CD4-positive, alpha-beta T cell treated with Interleukin-4 for 1 hour (primary cell): ENCODE measurements around the gene ERC2.

Experiments
- DNase-seq, 2 donors: peaks; one replicate each; pipeline ENCODE4 v3.0.0-alpha.2; 2020 to 2022

ERC2 gene

DNA sequence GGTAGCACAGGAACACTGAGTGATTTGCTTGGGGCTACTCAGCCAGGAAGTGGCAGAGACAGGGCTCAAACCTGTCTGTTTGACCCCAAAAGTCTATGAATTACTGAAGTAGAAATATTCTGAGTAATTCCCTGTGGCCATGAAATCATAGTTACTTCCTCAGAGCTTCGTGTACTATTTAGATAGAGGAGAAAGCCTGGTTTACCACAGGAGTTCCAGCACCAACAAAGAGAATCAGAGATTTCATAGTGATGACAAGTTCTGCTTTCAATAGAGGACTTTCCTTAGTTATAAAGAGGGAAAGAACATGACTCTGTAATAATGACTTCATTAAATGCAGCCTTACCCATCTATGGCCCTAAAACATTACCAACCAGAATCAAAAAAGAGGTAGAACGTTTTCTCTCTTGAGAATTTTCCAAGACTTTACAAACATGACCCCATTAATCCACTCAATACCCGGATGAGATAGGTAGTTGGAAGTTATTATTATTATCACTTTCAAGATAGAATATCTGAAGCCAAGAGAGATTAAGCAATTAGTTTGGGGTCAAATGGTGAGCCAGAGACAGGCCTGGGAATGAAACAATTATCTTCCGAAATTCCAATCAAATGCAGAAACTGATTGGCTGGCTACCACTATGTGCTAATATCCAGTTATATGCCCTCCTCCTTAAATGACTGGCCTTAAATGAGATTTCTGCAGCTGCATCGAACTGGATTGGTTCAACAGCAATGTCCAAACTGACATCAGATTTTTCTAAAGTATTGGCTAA, 967.5 kb downstream of the ERC2 start:
- no peak for DNase-seq

GRCh38 chr3:55498520-55498919, 969.7 kb downstream of the ERC2 start:
- DNase-seq: no peak

- DNase-seq: no peak
Measured at GRCh38 chr3:55497250-55497649, 971.0 kb downstream of the ERC2 start.

DNA sequence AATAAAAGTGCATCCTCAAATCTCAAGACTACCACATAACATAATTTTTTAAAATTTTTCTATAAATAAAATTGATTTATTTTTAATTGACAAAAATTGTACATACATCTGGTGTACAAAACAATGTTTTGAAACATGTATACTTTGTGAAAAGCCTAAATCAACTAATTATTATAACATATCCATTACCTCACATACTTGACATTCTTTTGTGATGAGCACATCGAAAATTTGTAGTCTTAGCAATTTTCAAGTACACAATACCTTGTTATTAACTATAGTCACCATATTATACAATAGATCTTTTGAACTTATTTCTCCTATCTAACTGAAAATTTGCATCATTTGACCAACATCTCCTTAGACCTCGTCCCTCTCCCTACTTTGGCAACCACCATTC, 973.3 kb downstream of the ERC2 start:
- no peak for DNase-seq

DNA sequence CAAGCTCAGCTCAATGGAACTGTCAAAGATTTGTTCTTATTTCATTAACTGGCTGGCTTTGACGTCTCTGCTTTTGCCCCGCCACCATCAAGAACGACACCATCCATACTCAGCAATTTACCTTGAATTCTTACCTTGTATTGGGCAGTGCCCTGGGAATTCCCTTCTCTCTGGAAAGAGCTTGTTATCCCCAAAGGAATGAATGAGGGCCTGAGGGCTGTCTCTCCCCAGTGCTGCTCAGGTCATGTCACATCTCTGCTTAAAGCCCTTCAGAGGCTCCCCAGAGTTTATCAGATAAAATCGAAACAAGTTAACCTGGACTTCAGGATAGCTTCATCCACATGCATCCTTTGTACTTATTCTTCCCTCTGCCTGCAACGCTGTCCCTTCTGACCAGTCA, 975.3 kb downstream of the ERC2 start:
- DNase-seq: no peak

DNA sequence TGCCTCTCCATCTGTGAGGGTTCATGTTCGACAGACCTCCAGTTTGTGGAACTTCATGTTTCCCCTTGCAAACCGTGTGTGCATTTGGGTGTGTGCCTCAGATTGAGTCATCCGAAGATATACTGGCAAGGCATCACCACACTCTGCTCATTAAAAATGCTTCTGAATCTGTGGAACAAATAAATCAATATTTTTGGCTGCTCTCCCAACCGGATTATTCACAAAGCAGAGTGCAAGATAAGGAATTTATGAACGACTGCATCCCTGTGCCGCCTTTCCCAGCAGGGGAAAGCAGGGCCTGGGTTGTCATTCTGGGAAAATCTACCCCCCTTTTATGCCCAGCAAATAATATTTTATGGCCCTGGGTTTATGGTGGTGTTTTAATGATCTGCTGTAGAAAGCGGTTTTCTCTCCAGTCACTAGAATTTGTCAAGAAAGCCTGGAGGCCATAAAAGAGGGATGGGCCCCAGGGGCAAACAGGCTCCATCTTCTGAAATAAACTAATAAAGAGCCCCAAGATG, 976.9 kb downstream of the ERC2 start:
- DNase-seq: no peak

DNA sequence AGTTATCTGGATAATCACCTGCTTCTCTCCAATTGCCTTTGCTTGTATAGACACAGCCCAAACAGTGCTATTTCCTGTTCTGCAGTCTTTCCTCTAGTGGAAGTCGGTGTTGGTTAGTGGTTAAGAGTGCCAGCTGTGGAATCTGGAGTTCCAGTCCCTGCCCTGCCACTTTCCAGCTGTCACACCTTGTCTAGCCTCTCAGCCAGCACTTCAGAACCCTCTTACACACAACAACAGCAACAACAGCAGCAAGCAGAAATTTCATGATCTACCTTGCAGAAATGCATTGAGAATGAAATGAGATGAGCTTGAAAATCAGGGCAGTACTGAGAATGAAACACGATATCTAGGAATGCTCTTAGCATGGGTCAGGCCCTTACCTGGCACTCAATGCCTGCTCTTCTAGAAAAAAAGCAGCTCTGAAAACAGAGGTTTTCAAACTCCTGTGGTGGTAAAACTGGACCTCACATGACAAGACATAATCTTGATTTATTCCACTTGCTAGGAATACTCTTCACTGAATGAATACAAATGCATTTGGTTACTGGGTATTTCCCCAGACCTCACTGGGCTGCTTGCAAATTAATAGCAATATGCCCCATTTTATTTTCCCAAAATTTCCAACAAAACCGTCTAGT, 977.9 kb downstream of the ERC2 start:
- DNase-seq: no peak

- DNase-seq: no peak
Measured at GRCh38 chr3:55489798-55490132, 978.5 kb downstream of the ERC2 start.

GRCh38 chr3:55488398-55489055, 979.7 kb downstream of the ERC2 start:
- peak in 1 of 2 donors; percentile 19 for DNase-seq

DNA sequence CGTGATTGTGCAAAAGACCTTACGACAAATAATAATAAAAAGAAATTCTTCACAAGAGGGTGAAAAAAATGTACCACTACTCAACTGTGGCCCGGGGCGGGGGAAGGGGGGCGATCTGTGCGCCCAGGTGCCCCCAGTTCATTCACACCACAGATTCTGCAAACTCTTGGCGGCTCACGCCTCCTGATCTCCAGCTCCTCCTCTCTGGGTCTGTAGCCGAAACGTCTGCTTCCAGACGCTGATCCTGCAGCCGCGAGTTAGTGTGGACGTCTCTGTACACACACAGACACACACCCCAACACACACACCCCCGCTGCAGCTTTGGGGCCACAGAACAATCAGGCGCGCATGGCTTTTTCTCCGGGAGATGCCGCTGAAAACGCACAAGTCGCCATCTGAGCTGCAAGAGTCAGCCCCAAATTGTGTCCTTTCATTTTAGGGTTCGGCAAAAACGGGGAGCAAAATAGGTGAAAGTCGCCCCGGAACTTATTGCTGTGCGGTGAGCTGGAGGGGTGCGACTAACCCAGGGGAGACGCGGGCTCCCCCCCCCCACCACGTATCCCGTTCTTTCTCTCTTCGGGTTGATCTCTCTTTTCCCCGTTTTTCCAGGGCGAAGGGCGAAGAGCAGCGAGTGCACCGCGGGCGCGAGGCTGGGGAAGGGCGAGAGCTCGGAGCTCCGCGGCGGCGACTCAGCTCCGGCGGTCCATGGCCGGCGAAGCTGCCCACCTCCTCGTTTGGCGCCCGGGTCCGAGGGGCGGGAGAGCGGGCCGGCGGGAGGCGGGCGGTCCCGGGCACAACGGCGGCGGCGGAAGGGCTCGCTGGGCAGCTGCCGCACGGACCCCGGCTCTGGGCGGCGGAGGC, 980.7 kb downstream of the ERC2 start:
- no peak for DNase-seq

GRCh38 chr3:55486857-55487380, 981.3 kb downstream of the ERC2 start, which contains the start of gene WNT5A:
TSS of gene WNT5A (minus strand) at chr3:55487306. CDS start at chr3:55486985, 321 bp downstream.
- DNase-seq: no peak

DNA sequence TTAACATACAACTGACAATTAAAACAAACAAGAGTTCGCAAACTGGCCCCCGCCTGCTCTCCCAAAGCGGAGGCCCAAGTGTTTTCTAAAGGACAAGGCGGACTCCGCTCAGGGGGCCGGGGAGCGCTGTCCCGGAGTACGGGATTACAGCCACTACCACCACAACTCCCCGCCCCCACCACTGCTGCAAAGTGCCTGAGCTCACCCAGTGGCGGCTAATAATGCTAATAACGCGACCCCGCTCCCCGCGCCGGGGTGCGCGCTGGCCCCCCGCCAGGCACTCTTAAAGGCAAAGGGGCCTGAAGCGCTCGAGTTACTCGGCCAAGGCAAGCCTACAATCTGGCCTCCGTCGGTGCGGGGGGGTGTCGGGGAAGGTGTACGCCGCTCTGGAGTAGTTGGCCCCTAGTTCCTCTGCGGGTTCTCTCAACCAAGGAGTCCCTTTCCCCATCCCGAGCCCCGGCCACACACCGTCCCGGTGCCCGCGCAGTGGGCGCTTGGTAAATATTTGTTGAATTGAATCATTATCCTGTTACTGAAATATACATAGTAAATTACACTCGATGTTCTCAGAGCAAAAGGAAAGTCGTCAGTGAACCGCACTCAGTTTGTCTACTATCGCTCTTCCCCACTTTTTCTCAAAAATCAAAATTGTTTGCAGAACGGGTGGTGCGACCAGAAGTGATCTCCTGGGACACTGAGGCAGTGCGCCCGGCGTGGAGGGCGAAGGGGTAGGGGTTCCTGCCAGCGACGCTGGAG, 982.0 kb downstream of the ERC2 start:
- no peak for DNase-seq

GRCh38 chr3:55484801-55485791, 983.2 kb downstream of the ERC2 start:
- peak; percentile 1 to 36 for DNase-seq

- no peak for DNase-seq
Measured at GRCh38 chr3:55484191-55484689, 984.0 kb downstream of the ERC2 start.

- no peak for DNase-seq
Measured at GRCh38 chr3:55483196-55484095, 984.8 kb downstream of the ERC2 start.

DNA sequence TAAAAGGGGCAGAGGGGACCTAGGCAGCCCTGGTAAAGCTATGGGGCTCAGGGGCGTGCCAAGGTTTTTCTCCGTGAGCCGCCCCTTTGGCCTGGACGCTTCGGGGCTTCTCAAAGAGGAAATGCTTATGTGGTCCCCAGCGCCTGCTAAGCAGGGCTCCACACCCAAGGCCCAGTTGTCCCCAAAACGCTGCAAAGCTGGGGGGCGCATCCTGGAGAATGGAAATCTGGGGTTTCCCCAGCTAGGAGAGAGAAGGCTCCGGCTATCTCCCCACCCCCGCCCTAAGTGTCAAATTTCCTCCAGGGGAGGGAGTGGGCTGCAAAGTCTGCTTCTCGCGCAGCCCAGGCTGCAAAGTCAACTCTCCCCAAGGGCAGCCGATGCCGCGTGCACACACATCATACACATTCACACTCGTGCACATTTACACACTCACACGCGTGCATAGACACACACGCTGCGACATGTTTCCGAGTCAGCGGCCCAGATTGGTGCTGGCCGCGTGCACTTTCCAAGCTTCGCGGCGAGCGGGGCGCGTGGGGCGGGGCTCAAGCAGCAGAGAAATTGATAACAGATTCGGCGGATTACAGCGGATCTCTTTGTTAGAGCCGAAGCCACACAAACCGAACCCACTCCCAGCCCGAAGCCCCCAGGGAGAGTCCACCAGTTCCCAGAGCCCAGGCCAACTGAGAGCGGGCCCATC, 985.6 kb downstream of the ERC2 start:
- no peak for DNase-seq

GRCh38 chr3:55481744-55482495, 986.3 kb downstream of the ERC2 start:
- DNase-seq: no peak
